CD14-positive monocyte (primary cell): ENCODE measurements around the gene CCDC33. TPM values are rescaled to one million over a fixed set of nuclear protein-coding genes. Genes with fewer than 3 reads are reported as not detected.

ENCODE experiments used
- DNase-seq, 3 donors: peaks; one replicate each; pipeline ENCODE4 v3.0.0-alpha.2; 2011 to 2022
- H2AFZ ChIP-seq: 2 replicates; pipeline ENCODE4 v1.6.0; 2012; ENCODE audit warnings: mild to moderate bottlenecking, low read depth, low read length, inconsistent platforms; ENCODE audit not compliant: insufficient read depth, poor library complexity, severe bottlenecking
- H3K27ac ChIP-seq, 2 donors: 1 replicate in 1 of 2; 2 replicates in 1 of 2; pipeline ENCODE4 v1.5.1; 2012 to 2013; ENCODE audit warnings: low read length in 2 of 2, control low read depth in 1 of 2, inconsistent platforms in 1 of 2, low read depth in 1 of 2, mild to moderate bottlenecking in 1 of 2
- H3K27me3 ChIP-seq, 2 donors: one replicate each; pipeline versions ENCODE4 v1.6.0 to v1.6.1; 2011 to 2013; ENCODE audit warnings: low read length in 2 of 2; ENCODE audit not compliant: control insufficient read depth in 2 of 2, insufficient read depth in 2 of 2
- H3K36me3 ChIP-seq, 2 donors: replicated peaks in 1 of 2; 1 replicate in 1 of 2; 2 replicates in 1 of 2; pipeline versions ENCODE4 v1.5.1 to v1.6.1; 2012 to 2013; ENCODE audit warnings: low read length in 2 of 2, control low read depth in 1 of 2, inconsistent platforms in 1 of 2, mild to moderate bottlenecking in 1 of 2; ENCODE audit not compliant: insufficient read depth in 2 of 2, control insufficient read depth in 1 of 2
- H3K4me1 ChIP-seq, 2 donors: 1 replicate in 1 of 2; 2 replicates in 1 of 2; pipeline versions ENCODE4 v1.5.1 to v1.6.1; 2012 to 2013; ENCODE audit warnings: low read length in 2 of 2, control low read depth in 1 of 2, inconsistent platforms in 1 of 2, mild to moderate bottlenecking in 1 of 2, moderate library complexity in 1 of 2; ENCODE audit not compliant: insufficient read depth in 2 of 2, control insufficient read depth in 1 of 2
- H3K4me2 ChIP-seq: replicated peaks from 2 replicates; pipeline ENCODE3; 2012; ENCODE audit warnings: low read length, moderate library complexity, mild to moderate bottlenecking; ENCODE audit not compliant: poor library complexity, severe bottlenecking; ENCODE audit errors: extremely low read depth
- H3K4me3 ChIP-seq, 3 experiments: fragments of 200-600 bp in 1 of 3; sonication (generic) in 1 of 3; replicated peaks in 1 of 3; 1 replicate in 2 of 3; 2 replicates in 1 of 3; pipeline ENCODE4 v1.5.1; 2011 to 2013; ENCODE audit warnings: low read length in 3 of 3, mild to moderate bottlenecking in 3 of 3, control low read depth in 2 of 3, low read depth in 2 of 3, inconsistent platforms in 1 of 3, moderate library complexity in 1 of 3
- H3K79me2 ChIP-seq: 2 replicates; pipeline ENCODE4 v1.6.0; 2012; ENCODE audit warnings: mild to moderate bottlenecking, control low read depth, inconsistent platforms, low read length, moderate library complexity; ENCODE audit not compliant: insufficient read depth
- H3K9ac ChIP-seq: 2 replicates; pipeline ENCODE4 v1.6.0; 2017; ENCODE audit warnings: low read length, mild to moderate bottlenecking; ENCODE audit not compliant: insufficient read depth, poor library complexity, severe bottlenecking
- H3K9me3 ChIP-seq, 2 donors: replicated peaks in 1 of 2; 1 replicate in 1 of 2; 2 replicates in 1 of 2; pipeline versions ENCODE4 v1.5.1 to v1.6.1; 2012 to 2013; ENCODE audit warnings: low read length in 2 of 2, control low read depth in 1 of 2; ENCODE audit not compliant: control insufficient read depth in 1 of 2, insufficient read depth in 1 of 2
- H4K20me1 ChIP-seq: 2 replicates; pipeline ENCODE4 v1.6.0; 2012; ENCODE audit warnings: mild to moderate bottlenecking, low read length, control low read depth, moderate library complexity; ENCODE audit not compliant: insufficient read depth
- H3K27ac Mint-ChIP-seq, 7 donors: one replicate each; pipeline ENCODE4 v1.8.0; 2020; ENCODE audit warnings: mild to moderate bottlenecking in 7 of 7, mixed read lengths in 7 of 7, moderate library complexity in 6 of 7, inconsistent platforms in 2 of 7
- H3K27me3 Mint-ChIP-seq, 3 donors: one replicate each; pipeline ENCODE4 v1.8.0; 2021 to 2022; ENCODE audit warnings: low read depth in 3 of 3, mild to moderate bottlenecking in 3 of 3, mixed read lengths in 3 of 3, moderate library complexity in 3 of 3, inconsistent platforms in 1 of 3
- H3K36me3 Mint-ChIP-seq, 2 donors: one replicate each; pipeline ENCODE4 v1.8.0; 2020; ENCODE audit warnings: mixed read lengths in 2 of 2, inconsistent platforms in 1 of 2, mild to moderate bottlenecking in 1 of 2
- H3K4me1 Mint-ChIP-seq: one replicate; pipeline ENCODE4 v1.8.0; 2020; ENCODE audit warnings: mild to moderate bottlenecking, mixed read lengths
- H3K4me3 Mint-ChIP-seq, 2 donors: one replicate each; pipeline ENCODE4 v1.8.0; 2020; ENCODE audit warnings: mild to moderate bottlenecking in 2 of 2, mixed read lengths in 2 of 2, moderate library complexity in 1 of 2
- H3K9me3 Mint-ChIP-seq, 7 donors: one replicate each; pipeline ENCODE4 v1.8.0; 2020 to 2022; ENCODE audit warnings: mixed read lengths in 7 of 7, mild to moderate bottlenecking in 6 of 7, moderate library complexity in 6 of 7, inconsistent platforms in 2 of 7
- WGBS: methylation state at CpG from one replicate; pipeline ENCODE4 v1.1.5; 2013; ENCODE audit warnings: missing lambda C conversion rate; ENCODE audit not compliant: insufficient coverage; 5-methylcytosine and 5-hydroxymethylcytosine counted together
- intact Hi-C, 2 donors: fragments of 100-400 bp; cut with micrococcal nuclease; formaldehyde crosslinking; loops; one replicate each; pipeline versions ENCODE4 v1.15.0 to v1.15.1; 2023
- polyA plus RNA-seq, 3 donors: library from polyadenylated mRNA; depleted of rRNA in 1 of 3; unstranded in 2 of 3; stranded (reverse) in 1 of 3; fragments of 300-500 nt in 2 of 3; fragments of >200 nt in 1 of 3; fragmentation: Illumina TruSeq in 2 of 3; gene quantifications; 1 replicate in 2 of 3; 2 replicates in 1 of 3; pipeline ENCODE4 v1.2.3, GENCODE V29; 2012 to 2021
- TF ChIP-seq, protein P1 (sequence below): fragments of 200-600 bp; IDR thresholded peaks from one replicate; pipeline ENCODE4 v1.8.0; 2022; ENCODE audit warnings: antibody characterized with exemption, mild to moderate bottlenecking

CCDC33 gene
- polyA plus RNA-seq, 3 donors = not detected

DNA sequence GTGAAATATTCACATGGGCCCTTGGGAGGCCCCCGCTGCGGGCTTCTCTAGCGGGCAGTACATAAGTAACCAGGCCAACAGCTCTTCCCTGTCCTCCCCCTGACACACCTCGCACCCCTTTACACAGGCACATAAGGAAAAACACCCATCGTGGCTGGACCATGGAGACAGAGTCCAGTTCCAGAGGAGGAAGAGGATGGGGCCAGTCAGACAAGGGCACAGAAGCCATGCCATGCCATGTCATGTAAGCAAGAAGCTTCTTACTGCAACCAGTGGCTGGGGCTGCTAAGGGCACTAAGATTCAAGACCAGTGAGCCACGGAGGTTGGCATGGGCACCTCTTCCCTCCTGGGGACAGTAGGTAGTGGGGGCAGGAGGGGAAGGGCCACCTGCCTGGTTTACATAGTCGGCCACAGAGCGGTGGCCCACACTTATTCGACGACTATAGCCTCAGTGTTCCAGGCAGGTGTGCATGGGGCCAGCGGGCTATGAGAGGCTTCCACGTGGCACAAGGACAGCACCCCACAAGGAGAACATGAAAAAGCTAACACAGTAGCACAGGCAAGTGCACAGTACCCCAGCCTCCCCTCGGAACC, 137.0 kb downstream of the CCDC33 start:
- no peak overlapping the region for H3K4me3 ChIP-seq
- H3K27me3 ChIP-seq = peaks cover 3 to 25% of the 10 kb centered on the region in 2 donors
- H3K4me1 ChIP-seq = peaks cover 14 to 19% of the 10 kb centered on the region in 2 donors
- DNase-seq = no peak
- H3K36me3 ChIP-seq = no peaks in the 10 kb centered on the region
- 48% methylated on average over 5 of the region's 13 CpGs for WGBS
- H3K79me2 ChIP-seq = no peaks in the 10 kb centered on the region
- intact Hi-C loops = loop anchor here (5.0 to 10.0 kb wide), 4 partner anchors 119 to 394 kb away; no protein-coding TSS in a partner anchor
- no peak overlapping the region for H3K27ac ChIP-seq
- no peak overlapping the region for H3K4me2 ChIP-seq
- H3K9me3 ChIP-seq = no peaks in the 10 kb centered on the region
- H3K36me3 Mint-ChIP-seq = no peaks in the 10 kb centered on the region
- H3K9me3 Mint-ChIP-seq = no peaks in the 10 kb centered on the region
- peak overlapping the region; percentile 92 for H2AFZ ChIP-seq
- peaks cover 30 to 53% (median 33%) of the 10 kb centered on the region in 3 donors for H3K27me3 Mint-ChIP-seq
- no peak overlapping the region for H3K9ac ChIP-seq
- peaks cover 6% of the 10 kb centered on the region for H4K20me1 ChIP-seq
- no peak overlapping the region for H3K27ac Mint-ChIP-seq
- TF ChIP-seq, protein P1, sequence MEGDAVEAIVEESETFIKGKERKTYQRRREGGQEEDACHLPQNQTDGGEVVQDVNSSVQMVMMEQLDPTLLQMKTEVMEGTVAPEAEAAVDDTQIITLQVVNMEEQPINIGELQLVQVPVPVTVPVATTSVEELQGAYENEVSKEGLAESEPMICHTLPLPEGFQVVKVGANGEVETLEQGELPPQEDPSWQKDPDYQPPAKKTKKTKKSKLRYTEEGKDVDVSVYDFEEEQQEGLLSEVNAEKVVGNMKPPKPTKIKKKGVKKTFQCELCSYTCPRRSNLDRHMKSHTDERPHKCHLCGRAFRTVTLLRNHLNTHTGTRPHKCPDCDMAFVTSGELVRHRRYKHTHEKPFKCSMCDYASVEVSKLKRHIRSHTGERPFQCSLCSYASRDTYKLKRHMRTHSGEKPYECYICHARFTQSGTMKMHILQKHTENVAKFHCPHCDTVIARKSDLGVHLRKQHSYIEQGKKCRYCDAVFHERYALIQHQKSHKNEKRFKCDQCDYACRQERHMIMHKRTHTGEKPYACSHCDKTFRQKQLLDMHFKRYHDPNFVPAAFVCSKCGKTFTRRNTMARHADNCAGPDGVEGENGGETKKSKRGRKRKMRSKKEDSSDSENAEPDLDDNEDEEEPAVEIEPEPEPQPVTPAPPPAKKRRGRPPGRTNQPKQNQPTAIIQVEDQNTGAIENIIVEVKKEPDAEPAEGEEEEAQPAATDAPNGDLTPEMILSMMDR = no peak
- H3K4me1 Mint-ChIP-seq = peaks cover 18% of the 10 kb centered on the region
- H3K4me3 Mint-ChIP-seq = peak overlapping the region; percentile 75 to 88

DNA sequence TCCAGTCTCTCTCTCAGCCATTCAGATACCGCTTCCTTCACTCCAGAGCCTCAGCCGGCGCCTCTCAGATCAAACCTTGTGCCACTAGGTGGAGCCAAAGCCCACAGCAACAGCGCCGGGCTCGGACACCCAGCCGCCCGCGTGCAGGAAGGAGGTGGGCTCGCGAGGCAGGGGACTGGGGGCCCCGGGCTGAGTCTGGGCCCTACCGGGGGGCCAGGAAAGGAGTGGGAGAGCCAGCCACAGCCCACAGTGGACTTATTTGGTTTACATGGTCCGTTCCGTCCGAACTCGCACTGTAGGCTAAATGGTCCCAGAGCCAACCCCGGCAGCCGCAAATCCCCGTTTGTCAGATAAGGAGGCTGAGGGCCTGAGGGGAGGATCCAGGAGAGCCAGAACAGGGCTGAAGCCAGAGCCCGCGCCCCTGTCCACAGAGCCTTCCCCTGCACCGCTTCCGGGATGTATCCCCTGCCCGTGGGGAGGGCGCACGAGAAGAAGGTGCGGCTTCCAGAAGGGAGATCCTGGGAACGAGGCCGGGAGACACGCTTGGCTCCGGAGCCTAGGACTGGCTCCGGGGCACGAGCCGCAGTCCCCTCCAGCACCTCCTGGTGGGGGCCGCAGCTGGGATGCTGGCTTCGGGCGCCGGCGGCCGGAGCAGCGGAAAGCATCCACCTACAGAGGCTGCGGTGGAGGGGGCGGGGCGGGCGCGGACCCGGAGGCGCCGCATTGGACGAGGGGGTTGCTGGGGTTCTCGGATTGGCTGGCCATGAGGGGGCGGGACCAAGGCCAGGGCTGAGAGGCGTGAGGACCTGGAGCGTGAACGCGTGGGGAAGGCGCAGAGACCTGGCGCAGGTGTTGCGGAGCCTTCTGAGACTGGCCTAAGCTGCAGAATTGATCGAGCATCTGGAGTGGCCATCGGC, 137.9 kb downstream of the CCDC33 start:
- intact Hi-C loops = loop anchor here (2.0 to 10.0 kb wide), 5 partner anchors 65 to 393 kb away; no protein-coding TSS in a partner anchor
- no peak overlapping the region for H3K9ac ChIP-seq
- H3K27me3 ChIP-seq = peaks cover 3 to 21% of the 10 kb centered on the region in 2 donors
- no peak overlapping the region for H3K27ac ChIP-seq
- TF ChIP-seq, protein P1 = peak; percentile 97
- peak overlapping the region; percentile 95 for H3K4me2 ChIP-seq
- H3K79me2 ChIP-seq = no peaks in the 10 kb centered on the region
- H3K4me1 Mint-ChIP-seq = peaks cover 20% of the 10 kb centered on the region
- peaks cover 23 to 51% (median 26%) of the 10 kb centered on the region in 3 donors for H3K27me3 Mint-ChIP-seq
- DNase-seq = peak; percentile 80 to 87 (median 83)
- WGBS = under 1% methylated on average over 62 of the region's 62 CpGs
- H3K36me3 ChIP-seq = no peaks in the 10 kb centered on the region
- H4K20me1 ChIP-seq = peaks cover 6% of the 10 kb centered on the region
- no peaks in the 10 kb centered on the region for H3K9me3 Mint-ChIP-seq
- no peak overlapping the region for H3K27ac Mint-ChIP-seq
- peak overlapping the region; percentile 92 for H2AFZ ChIP-seq
- peak overlapping the region; percentile 46 to 82 (median 63) for H3K4me3 ChIP-seq
- H3K4me3 Mint-ChIP-seq = peak overlapping the region; percentile 75 to 88
- peaks cover 14 to 19% of the 10 kb centered on the region in 2 donors for H3K4me1 ChIP-seq
- H3K36me3 Mint-ChIP-seq = no peaks in the 10 kb centered on the region
- no peaks in the 10 kb centered on the region for H3K9me3 ChIP-seq
